HCT116 (cell line): ENCODE measurements around the gene FSTL4. TPM values are rescaled to one million over a fixed set of nuclear protein-coding genes. Genes with fewer than 3 reads are reported as not detected.

ENCODE experiments used
- ATAC-seq: fragments of 200-7000 bp; cut with Tn5 transposase; 2 replicates; pipeline ENCODE4 v1.9.1; 2020; ENCODE audit warnings: mild to moderate bottlenecking, moderate library complexity
- BruUV-seq: library from RNA; stranded (reverse); fragments of 400-500 nt; replicated peaks from 2 replicates; lab custom pipeline; 2021; lab: Mats Ljungman, UMichigan
- CTCF ChIA-PET: fragments of 300-600 bp; sonication (Branson Sonifier 250); formaldehyde crosslinking; loops from one replicate; lab custom pipeline; 2021; ENCODE audit warnings: antibody characterized with exemption; lab: Charles Lee
- POLR2A ChIA-PET: fragments of 300-600, 350-600 bp; sonication (Branson Sonifier 250); formaldehyde crosslinking; loops from one replicate; lab custom pipeline; 2021; ENCODE audit warnings: antibody characterized with exemption; lab: Charles Lee
- RAD21 ChIA-PET, 2 experiments: fragments of 300-600 bp; sonication (Branson Sonifier 250); formaldehyde crosslinking; loops; one replicate each; lab custom pipeline; 2023; ENCODE audit warnings: low total read pairs in 2 of 2; ENCODE audit not compliant: uncharacterized antibody in 2 of 2, unreplicated experiment in 2 of 2, low non-redundant PET in 1 of 2; lab: Charles Lee
- DNase-seq: peaks from one replicate; pipeline ENCODE4 v3.0.0-alpha.2; 2010; ENCODE audit warnings: low read depth, low spot score
- H2AFZ ChIP-seq: fragments of 200-600 bp; shearing (Covaris generic), sonication (generic); 2 replicates; pipeline ENCODE4 v1.6.1; 2017; ENCODE audit warnings: low read depth, mixed run types, mixed read lengths, antibody characterized with exemption, low read length; ENCODE audit not compliant: poor library complexity, severe bottlenecking
- H3K27ac ChIP-seq: 2 replicates; pipeline ENCODE4 v1.5.1; 2012; ENCODE audit warnings: low read depth, low read length
- H3K27me3 ChIP-seq: fragments of 200-600 bp; sonication (generic); 2 replicates; pipeline ENCODE4 v1.6.1; 2016; ENCODE audit warnings: mixed run types, low read length, mixed read lengths; ENCODE audit not compliant: insufficient read depth
- H3K36me3 ChIP-seq, 2 experiments: fragments of 200-500 bp in 1 of 2; fragments of 200-600 bp in 1 of 2; sonication (Bioruptor generic) in 1 of 2; sonication (generic) in 1 of 2; 2 replicates each; pipeline versions ENCODE4 v1.5.1 to v1.6.1; 2014 to 2016; ENCODE audit warnings: low read length in 2 of 2, inconsistent platforms in 1 of 2, mixed read lengths in 1 of 2, mixed run types in 1 of 2; ENCODE audit not compliant: insufficient read depth in 2 of 2, control insufficient read depth in 1 of 2
- H3K4me1 ChIP-seq, 2 experiments: fragments of 200-600 bp in 1 of 2; sonication (generic) in 1 of 2; 2 replicates each; pipeline versions ENCODE4 v1.5.1 to v1.6.1; 2012 to 2017; ENCODE audit warnings: low read length in 2 of 2, inconsistent platforms in 1 of 2, mild to moderate bottlenecking in 1 of 2, mixed read lengths in 1 of 2, mixed run types in 1 of 2, moderate library complexity in 1 of 2; ENCODE audit not compliant: insufficient read depth in 2 of 2, control insufficient read depth in 1 of 2
- H3K4me2 ChIP-seq: fragments of 200-600 bp; sonication (generic); 2 replicates; pipeline ENCODE4 v1.6.1; 2017; ENCODE audit warnings: mixed run types, low read length, mixed read lengths
- H3K4me3 ChIP-seq, 2 experiments: fragments of 200-600 bp in 1 of 2; sonication (generic) in 1 of 2; replicated peaks in 1 of 2; 2 replicates each; pipeline ENCODE4 v1.5.1; 2011 to 2016; ENCODE audit warnings: low read length in 2 of 2, control low read depth in 1 of 2, low read depth in 1 of 2, mild to moderate bottlenecking in 1 of 2, mixed read lengths in 1 of 2, mixed run types in 1 of 2
- H3K79me2 ChIP-seq: fragments of 200-600 bp; sonication (generic); 2 replicates; pipeline ENCODE4 v1.6.1; 2017; ENCODE audit warnings: mild to moderate bottlenecking, mixed run types, low read length, moderate library complexity, mixed read lengths; ENCODE audit not compliant: insufficient read depth
- H3K9ac ChIP-seq: fragments of 200-600 bp; sonication (generic); 2 replicates; pipeline ENCODE4 v1.6.1; 2016; ENCODE audit warnings: low read length, mixed read lengths
- H3K9me2 ChIP-seq: fragments of 200-600 bp; sonication (generic), shearing (Covaris generic); 2 replicates; pipeline ENCODE4 v1.6.1; 2017; ENCODE audit warnings: mixed run types, mild to moderate bottlenecking, moderate library complexity; ENCODE audit not compliant: insufficient read depth
- H3K9me3 ChIP-seq, 2 experiments: fragments of 200-500 bp in 1 of 2; fragments of 200-600 bp in 1 of 2; sonication (Bioruptor generic) in 1 of 2; sonication (generic) in 1 of 2; 2 replicates each; pipeline ENCODE4 v1.6.1; 2014 to 2017; ENCODE audit warnings: low read length in 2 of 2, mixed read lengths in 2 of 2, inconsistent platforms in 1 of 2, low read depth in 1 of 2, mild to moderate bottlenecking in 1 of 2, mixed run types in 1 of 2, moderate library complexity in 1 of 2; ENCODE audit not compliant: control insufficient read depth in 1 of 2, insufficient read depth in 1 of 2
- H4K20me1 ChIP-seq: fragments of 200-600 bp; sonication (generic), shearing (Covaris generic); 2 replicates; pipeline ENCODE4 v1.6.1; 2017; ENCODE audit warnings: mixed run types, mild to moderate bottlenecking, moderate library complexity; ENCODE audit not compliant: insufficient read depth
- ATF3 ChIP-seq: IDR thresholded peaks from 2 replicates; pipeline ENCODE4 v1.6.1; 2012
- ELF1 ChIP-seq: IDR thresholded peaks from 2 replicates; pipeline ENCODE4 v1.6.1; 2012; ENCODE audit warnings: low read depth, borderline replicate concordance
- REST ChIP-seq: IDR thresholded peaks from 2 replicates; pipeline ENCODE4 v1.6.1; 2012; ENCODE audit warnings: low read depth
- TCF7L2 ChIP-seq: IDR thresholded peaks from 2 replicates; pipeline ENCODE4 v1.7.0; 2011; ENCODE audit warnings: borderline replicate concordance, inconsistent platforms; ENCODE audit not compliant: insufficient read depth, insufficient read length; ENCODE audit errors: extremely low read depth
- YY1 ChIP-seq: IDR thresholded peaks from 2 replicates; pipeline ENCODE4 v1.6.1; 2011; ENCODE audit warnings: low read length, low read depth, moderate library complexity, mild to moderate bottlenecking; ENCODE audit not compliant: insufficient replicate concordance; ENCODE audit errors: extremely low read depth
- intact Hi-C: fragments of 100-400 bp; cut with micrococcal nuclease; formaldehyde crosslinking; loops from 2 replicates; pipeline ENCODE4 v1.10.0; 2022
- total RNA-seq: library from RNA; stranded (reverse); gene quantifications from one replicate; pipeline ENCODE4 v1.2.1, GENCODE V29; 2021; ENCODE audit not compliant: unreplicated experiment

The FSTL4 gene
- total RNA-seq, 1 experiment from 2014 or later = 0.37 TPM

DNA sequence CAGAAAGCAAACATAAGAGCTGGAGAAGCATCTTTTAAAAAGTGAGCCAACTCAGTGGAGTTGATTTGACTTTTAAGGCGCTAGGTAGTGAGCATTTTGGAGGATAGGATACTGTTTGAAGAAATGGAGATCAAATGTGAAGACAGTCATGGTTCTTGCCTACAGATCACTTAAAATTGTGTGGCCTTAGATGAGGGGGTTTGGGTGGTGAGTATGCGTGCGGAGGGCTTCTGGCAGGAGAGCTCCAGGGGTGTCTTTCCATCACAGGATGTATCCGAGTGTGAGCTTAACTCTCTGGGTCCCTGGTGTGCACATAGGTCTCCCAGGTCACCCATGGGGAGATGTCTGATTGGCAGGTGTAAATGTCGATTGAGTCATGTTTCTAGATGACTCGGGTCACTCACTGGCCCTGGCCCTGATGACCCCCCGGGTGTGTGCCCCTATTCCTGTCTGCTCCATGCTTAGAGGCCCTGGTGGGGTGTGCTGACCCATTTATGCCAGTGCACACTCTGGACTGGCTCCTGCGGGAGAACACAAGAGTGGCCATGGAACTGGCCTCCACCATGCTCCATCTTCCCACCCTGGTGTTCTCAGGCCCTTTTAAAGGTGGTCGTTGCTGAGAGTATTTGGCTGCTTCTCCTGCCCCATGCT lies 274.4 kb downstream of the FSTL4 start:
- ATAC-seq (no peak), DNase-seq (no peak)
- no peak for TF ChIP-seq TCF7L2
- no peak for TF ChIP-seq REST
- no peak for TF ChIP-seq ATF3
- TF ChIP-seq ELF1 = no peak
- no peak for TF ChIP-seq YY1
- ChIA-PET CTCF (interaction anchor here (0.6 kb wide), 1 partner anchor 18 kb away, joined by 3 read pairs; no protein-coding TSS in a partner anchor), RAD21 (no interaction called here), POLR2A (no interaction called here)
- Histone ChIP-seq H3K36me3 (no peaks in the 10 kb centered on the region), H3K4me1 (peaks cover 0 to 5% of the 10 kb centered on the region in 2 experiments; a peak in 1 of 4 replicates), H3K4me3 (no peak overlapping the region), H3K27me3 (no peaks in the 10 kb centered on the region), H2AFZ (no peak overlapping the region), H3K27ac (no peak overlapping the region), H3K9me2 (no peaks in the 10 kb centered on the region), H4K20me1 (no peaks in the 10 kb centered on the region), H3K4me2 (no peak overlapping the region), H3K9ac (no peak overlapping the region), H3K9me3 (no peaks in the 10 kb centered on the region), H3K79me2 (no peaks in the 10 kb centered on the region)
- no TSS peak for BruUV-seq
- intact Hi-C loops = no loop called here
